Heart left ventricle (tissue), 16 donors: Measurements from ENCODE around the gene CSMD2. TPM values are rescaled to one million over a fixed set of nuclear protein-coding genes. Genes with fewer than 3 reads are reported as not detected.

ENCODE experiments used
- ATAC-seq, 4 donors: fragments of 200-7000 bp; cut with Tn5 transposase; one replicate each; pipeline ENCODE4 v1.9.1; 2020 to 2022; ENCODE audit warnings: moderate library complexity in 4 of 4, mild to moderate bottlenecking in 3 of 4, moderate number of reproducible peaks in 1 of 4
- DNase-seq, 5 donors: peaks; one replicate each; pipeline ENCODE4 v3.0.0-alpha.2; 2020
- H3K27ac ChIP-seq, 12 donors: fragments of 200-600 bp; sonication (generic) in 4 of 12; one replicate each; pipeline versions ENCODE4 v1.5.0 to v1.8.0; 2016 to 2022; ENCODE audit warnings: mild to moderate bottlenecking in 2 of 12
- H3K27me3 ChIP-seq, 9 donors: fragments of 200-600 bp; sonication (generic) in 2 of 9; one replicate each; pipeline versions ENCODE4 v1.5.1 to v1.8.0; 2016 to 2022; ENCODE audit warnings: mild to moderate bottlenecking in 3 of 9
- H3K36me3 ChIP-seq, 9 donors: fragments of 200-600 bp; sonication (generic) in 2 of 9; one replicate each; pipeline versions ENCODE4 v1.5.0 to v1.8.0; 2018 to 2022; ENCODE audit warnings: mild to moderate bottlenecking in 2 of 9
- H3K4me1 ChIP-seq, 12 donors: fragments of 200-600 bp; sonication (generic) in 4 of 12; one replicate each; pipeline versions ENCODE4 v1.5.0 to v1.8.0; 2016 to 2022; ENCODE audit warnings: mild to moderate bottlenecking in 3 of 12
- H3K4me3 ChIP-seq, 12 donors: fragments of 200-600 bp; sonication (generic) in 4 of 12; one replicate each; pipeline versions ENCODE4 v1.5.0 to v1.8.0; 2017 to 2022; ENCODE audit warnings: mild to moderate bottlenecking in 9 of 12, moderate library complexity in 4 of 12
- H3K9me3 ChIP-seq, 12 donors: fragments of 200-600 bp; sonication (generic) in 4 of 12; one replicate each; pipeline versions ENCODE4 v1.5.0 to v1.8.0; 2016 to 2022; ENCODE audit warnings: mild to moderate bottlenecking in 1 of 12
- CTCF ChIP-seq, 12 donors: fragments of 200-600 bp; sonication (generic) in 4 of 12; IDR thresholded peaks; one replicate each; pipeline versions ENCODE4 v1.5.0 to v1.8.0; 2018 to 2022; ENCODE audit warnings: antibody characterized with exemption in 12 of 12, mild to moderate bottlenecking in 5 of 12
- POLR2A ChIP-seq, 2 donors: fragments of 450-650 bp; IDR thresholded peaks; one replicate each; pipeline ENCODE4 v1.6.1; 2017; ENCODE audit warnings: antibody characterized with exemption in 2 of 2, mild to moderate bottlenecking in 2 of 2, moderate library complexity in 2 of 2
- WGBS, 4 donors: extraction: QIAGEN DNeasy Blood & Tissue Kit in 2 of 4; methylation state at CpG; one replicate each; pipeline versions ENCODE4 v1.1.5 to v1.1.7; 2013 to 2018; 5-methylcytosine and 5-hydroxymethylcytosine counted together
- intact Hi-C, 10 donors: fragments of 100-400 bp; cut with DNase I; formaldehyde crosslinking; loops; one replicate each; pipeline versions ENCODE4 v1.11.1 to v1.14.2; 2022
- polyA plus RNA-seq, 2 donors: library from polyadenylated mRNA; stranded (reverse); fragments of 200-250 nt; gene quantifications; one replicate each; pipeline ENCODE4 v1.2.3, GENCODE V29; 2013
- total RNA-seq, 9 donors: library from RNA; depleted of rRNA in 2 of 9; stranded (reverse); fragments of >200 nt in 2 of 9; fragmentation: NEBNext Ultra II Directional in 3 of 9; extraction: Animal tissue kit (Norgen Biotek cat#: 25700) in 3 of 9; gene quantifications; one replicate each; pipeline versions ENCODE4 v1.1.0 to v1.2.4, GENCODE V29; 2016 to 2023
- donor health status: ischemic (EF 13 %, LVEDD 7.1; RV severe dilation, severe dysfunction).
- donor health status: healthy with polysubstance abuse.
- donor health status: DM: no; HTN: yes; CAD: no.
- donor health status: DM: no; HTN: no; CAD: no.
- donor health status: ischemic (EF 25% LVEDD 6.9; RV normal size, moderate dysfunction).
- donor health status: ischemic (EF 25% LVEDD 5.7; RV mildly dilated, moderate dysfunction).
- donor health status: healthy.
- donor health status: DM: yes; HTN: yes; CAD: no.
- donor health status: ischemic (EF 35%, LVEDD 5.7; RV mildly dilated, moderate dysfunction).
- donor health status: nonischemic (EF 11% LVEDD 7.7; RV severe dilation, severe dysfunction).
- donor health status: DM: yes; HTN: yes; CAD: no.
- donor health status: PGD.
- donor health status: ischemic (EF 29% LVEDD 5.4; RV normal size, mild dysfunction).
- donor health status: nonischemic (EF 23%, LVEDD 6.1; RV moderate dilation, normal function).

Gene CSMD2
- total and polyA plus RNA-seq, 11 donors = 0.02 to 0.79 (median 0.22) TPM

GRCh38 chr1:33842348-33842747, 322.7 kb downstream of the CSMD2 start:
- no peak overlapping the region for H3K4me3 ChIP-seq
- H3K36me3 ChIP-seq = no peaks in the 10 kb centered on the region
- ATAC-seq (no peak), DNase-seq (no peak)
- no peak for TF ChIP-seq POLR2A (IDR thresholded peaks at IDR 0.05)
- TF ChIP-seq CTCF (IDR thresholded peaks at IDR 0.05) = peak in 1 of 12 donors; percentile 14
- WGBS, 4 donors = 81 to 91% (median 86%) methylated on average over 5 of the region's 5 CpGs
- no peaks in the 10 kb centered on the region for H3K9me3 ChIP-seq
- no peak overlapping the region for H3K27ac ChIP-seq
- peaks cover 0 to 6% (median 0%) of the 10 kb centered on the region in 9 donors for H3K27me3 ChIP-seq
- intact Hi-C loops = no loop called here
- no peaks in the 10 kb centered on the region for H3K4me1 ChIP-seq

- no peak overlapping the region for H3K4me3 ChIP-seq
- WGBS, 4 donors = 62 to 72% (median 72%) methylated on average over 1 of the region's 1 CpG
- intact Hi-C loops = no loop called here
- no peaks in the 10 kb centered on the region for H3K36me3 ChIP-seq
- H3K9me3 ChIP-seq = no peaks in the 10 kb centered on the region
- H3K4me1 ChIP-seq = no peaks in the 10 kb centered on the region
- TF ChIP-seq CTCF (IDR thresholded peaks at IDR 0.05) = no peak
- TF ChIP-seq POLR2A (IDR thresholded peaks at IDR 0.05) = no peak
- H3K27ac ChIP-seq = no peak overlapping the region
- DNase-seq = no peak
- ATAC-seq = no peak
- H3K27me3 ChIP-seq = peaks cover 0 to 6% (median 0%) of the 10 kb centered on the region in 9 donors
Observed at GRCh38 chr1:33841494-33841893, 323.5 kb downstream of the CSMD2 start.

- no peak overlapping the region for H3K27ac ChIP-seq
- no peak for ATAC-seq
- TF ChIP-seq CTCF (IDR thresholded peaks at IDR 0.05) (no peak), POLR2A (IDR thresholded peaks at IDR 0.05) (no peak)
- H3K9me3 ChIP-seq = no peaks in the 10 kb centered on the region
- intact Hi-C loops = no loop called here
- H3K27me3 ChIP-seq = peaks cover 0 to 6% (median 0%) of the 10 kb centered on the region in 9 donors
- no peaks in the 10 kb centered on the region for H3K36me3 ChIP-seq
- no peak overlapping the region for H3K4me3 ChIP-seq
- H3K4me1 ChIP-seq = no peaks in the 10 kb centered on the region
- no peak for DNase-seq
- 84 to 89% (median 86%) methylated on average over 3 of the region's 3 CpGs for WGBS, 4 donors
Observed at GRCh38 chr1:33837635-33838034, 327.4 kb downstream of the CSMD2 start.

GRCh38 chr1:33836911-33837310, 328.1 kb downstream of the CSMD2 start:
- intact Hi-C loops = no loop called here
- Histone ChIP-seq H3K27me3 (peaks cover 0 to 6% (median 0%) of the 10 kb centered on the region in 9 donors), H3K4me3 (no peak overlapping the region), H3K4me1 (no peaks in the 10 kb centered on the region), H3K9me3 (no peaks in the 10 kb centered on the region), H3K27ac (no peak overlapping the region), H3K36me3 (no peaks in the 10 kb centered on the region)
- DNase-seq (no peak), ATAC-seq (no peak)
- TF ChIP-seq CTCF (IDR thresholded peaks at IDR 0.05) (no peak), POLR2A (IDR thresholded peaks at IDR 0.05) (no peak)
- 81 to 93% (median 91%) methylated on average over 2 to 4 of the region's 4 CpGs for WGBS, 4 donors
